Measurements from ENCODE around the gene SHC3. TPM values are rescaled to one million over a fixed set of nuclear protein-coding genes. Genes with fewer than 3 reads are reported as not detected.

Gene SHC3
- total and polyA plus RNA-seq, 9 of the 15 experiments (the other 6 are each of a cell fraction or from before 2014, with no cell fraction given) = not detected

DNA sequence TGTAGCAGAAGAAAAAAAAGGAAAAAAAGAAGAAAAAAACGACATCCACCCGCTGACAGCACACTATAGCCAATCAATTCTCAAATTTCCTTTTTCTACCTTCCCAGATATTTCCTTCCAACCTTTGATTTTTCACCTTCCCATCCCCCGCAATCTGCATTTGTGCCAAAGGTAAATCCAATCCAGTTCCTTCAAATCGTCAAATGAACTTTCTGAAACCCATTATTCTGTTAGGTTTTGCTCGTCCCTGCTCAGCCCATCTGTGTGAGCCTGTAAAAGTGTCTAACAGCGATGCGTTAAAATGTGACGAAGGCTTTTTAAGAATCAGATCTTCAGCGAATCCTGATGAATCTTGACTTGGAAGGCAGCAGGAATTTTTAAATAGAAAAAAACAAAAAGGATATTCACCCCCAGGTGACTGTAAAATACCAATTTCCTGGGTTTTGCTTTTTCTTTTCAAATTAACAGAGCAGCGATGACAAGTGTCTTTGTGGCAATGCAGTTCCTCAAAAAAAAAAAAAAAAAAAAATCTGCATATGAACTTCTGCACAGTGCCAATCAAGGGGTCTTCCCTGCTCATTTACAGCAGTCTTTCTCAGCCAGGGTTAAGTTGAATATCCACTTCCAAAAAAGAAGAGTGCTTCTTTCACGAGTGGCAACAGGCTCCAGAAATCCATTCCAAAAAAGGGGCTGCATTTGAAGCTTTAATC is 367 bp upstream of the SHC3 start (continued):
- TF ChIP-seq, protein P1, sequence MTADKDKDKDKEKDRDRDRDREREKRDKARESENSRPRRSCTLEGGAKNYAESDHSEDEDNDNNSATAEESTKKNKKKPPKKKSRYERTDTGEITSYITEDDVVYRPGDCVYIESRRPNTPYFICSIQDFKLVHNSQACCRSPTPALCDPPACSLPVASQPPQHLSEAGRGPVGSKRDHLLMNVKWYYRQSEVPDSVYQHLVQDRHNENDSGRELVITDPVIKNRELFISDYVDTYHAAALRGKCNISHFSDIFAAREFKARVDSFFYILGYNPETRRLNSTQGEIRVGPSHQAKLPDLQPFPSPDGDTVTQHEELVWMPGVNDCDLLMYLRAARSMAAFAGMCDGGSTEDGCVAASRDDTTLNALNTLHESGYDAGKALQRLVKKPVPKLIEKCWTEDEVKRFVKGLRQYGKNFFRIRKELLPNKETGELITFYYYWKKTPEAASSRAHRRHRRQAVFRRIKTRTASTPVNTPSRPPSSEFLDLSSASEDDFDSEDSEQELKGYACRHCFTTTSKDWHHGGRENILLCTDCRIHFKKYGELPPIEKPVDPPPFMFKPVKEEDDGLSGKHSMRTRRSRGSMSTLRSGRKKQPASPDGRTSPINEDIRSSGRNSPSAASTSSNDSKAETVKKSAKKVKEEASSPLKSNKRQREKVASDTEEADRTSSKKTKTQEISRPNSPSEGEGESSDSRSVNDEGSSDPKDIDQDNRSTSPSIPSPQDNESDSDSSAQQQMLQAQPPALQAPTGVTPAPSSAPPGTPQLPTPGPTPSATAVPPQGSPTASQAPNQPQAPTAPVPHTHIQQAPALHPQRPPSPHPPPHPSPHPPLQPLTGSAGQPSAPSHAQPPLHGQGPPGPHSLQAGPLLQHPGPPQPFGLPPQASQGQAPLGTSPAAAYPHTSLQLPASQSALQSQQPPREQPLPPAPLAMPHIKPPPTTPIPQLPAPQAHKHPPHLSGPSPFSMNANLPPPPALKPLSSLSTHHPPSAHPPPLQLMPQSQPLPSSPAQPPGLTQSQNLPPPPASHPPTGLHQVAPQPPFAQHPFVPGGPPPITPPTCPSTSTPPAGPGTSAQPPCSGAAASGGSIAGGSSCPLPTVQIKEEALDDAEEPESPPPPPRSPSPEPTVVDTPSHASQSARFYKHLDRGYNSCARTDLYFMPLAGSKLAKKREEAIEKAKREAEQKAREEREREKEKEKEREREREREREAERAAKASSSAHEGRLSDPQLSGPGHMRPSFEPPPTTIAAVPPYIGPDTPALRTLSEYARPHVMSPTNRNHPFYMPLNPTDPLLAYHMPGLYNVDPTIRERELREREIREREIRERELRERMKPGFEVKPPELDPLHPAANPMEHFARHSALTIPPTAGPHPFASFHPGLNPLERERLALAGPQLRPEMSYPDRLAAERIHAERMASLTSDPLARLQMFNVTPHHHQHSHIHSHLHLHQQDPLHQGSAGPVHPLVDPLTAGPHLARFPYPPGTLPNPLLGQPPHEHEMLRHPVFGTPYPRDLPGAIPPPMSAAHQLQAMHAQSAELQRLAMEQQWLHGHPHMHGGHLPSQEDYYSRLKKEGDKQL (CRISPR knock-in tag; IDR thresholded peaks at IDR 0.05; ENCODE audit: borderline replicate concordance) = no peak
- TF ChIP-seq MECOM (CRISPR knock-in tag; IDR thresholded peaks at IDR 0.05) (no peak), GTF2A2 (tag; IDR thresholded peaks at IDR 0.05) (no peak), RBM25 (IDR thresholded peaks at IDR 0.05; ENCODE audit: low read depth, low read length, severe bottlenecking) (no peak)
